K562 (cell line): Measurements from ENCODE around the gene RRM2. TPM values are rescaled to one million over a fixed set of nuclear protein-coding genes. Genes with fewer than 3 reads are reported as not detected.
A peak's percentile ranks its signal among the peaks of the same experiment; 100 is the strongest.

ENCODE experiments used
- ATAC-seq: fragments of 200-7000 bp; cut with Tn5 transposase; 3 replicates; pipeline ENCODE4 v1.9.1; 2020; ENCODE audit warnings: moderate library complexity
- BruUV-seq: library from RNA; stranded (reverse); fragments of 400-500 nt; replicated peaks from 2 replicates; lab custom pipeline; 2021; lab: Mats Ljungman, UMichigan
- CTCF ChIA-PET: fragments of 300-600 bp; formaldehyde crosslinking; extraction: SDS; loops from one replicate; lab custom pipeline; 2021; ENCODE audit warnings: low intra/inter-chr PET ratio; lab: Yijun Ruan, JAX
- POLR2A ChIA-PET: fragments of 300-600, 350-650 bp; sonication (Branson Sonifier 250); formaldehyde crosslinking; extraction: SDS; loops from one replicate; lab custom pipeline; 2021; ENCODE audit warnings: antibody characterized with exemption, inconsistent platforms; lab: Yijun Ruan, JAX
- DNase-seq, 4 experiments: peaks; one replicate each; pipeline versions ENCODE4 v3.0.0 to v3.0.0-alpha.2; 2011 to 2018; ENCODE audit warnings: low spot score in 3 of 4, mixed read lengths in 3 of 4; ENCODE audit errors: extremely low read depth in 1 of 4
- FAIRE-seq: peaks from 2 replicates; lab custom pipeline; 2011; peaks lifted over from hg19 to GRCh38; lab: Jason Lieb, UNC
- H2AFZ ChIP-seq: 2 replicates; pipeline ENCODE4 v1.6.0; 2011; ENCODE audit warnings: low read depth, low read length, control low read depth, inconsistent platforms
- H3K27ac ChIP-seq: fragments of 200-600 bp; 3 replicates; pipeline ENCODE4 v1.8.0; 2011; ENCODE audit warnings: low read depth, mild to moderate bottlenecking, control low read depth, inconsistent platforms, low read length, moderate library complexity, mixed read lengths; ENCODE audit errors: extremely low read depth
- H3K27me3 ChIP-seq, 2 experiments: fragments of 300-600 bp in 1 of 2; 2 replicates in 1 of 2; 3 replicates in 1 of 2; pipeline versions ENCODE4 v1.6.0 to v1.8.0; 2011; ENCODE audit warnings: inconsistent platforms in 2 of 2, low read length in 2 of 2, mild to moderate bottlenecking in 1 of 2, mixed read lengths in 1 of 2, moderate library complexity in 1 of 2; ENCODE audit not compliant: control insufficient read depth in 2 of 2, insufficient read depth in 2 of 2
- H3K36me3 ChIP-seq: fragments of 300-600 bp; 3 replicates; pipeline ENCODE4 v1.8.0; 2011; ENCODE audit warnings: mild to moderate bottlenecking, low read length, inconsistent platforms; ENCODE audit not compliant: control insufficient read depth, insufficient read depth
- H3K4me1 ChIP-seq, 2 experiments: fragments of 200-600 bp in 1 of 2; replicated peaks in 1 of 2; 2 replicates in 1 of 2; 3 replicates in 1 of 2; pipeline versions ENCODE4 v1.5.1 to v1.8.0; 2011; ENCODE audit warnings: inconsistent platforms in 2 of 2, low read length in 2 of 2, mild to moderate bottlenecking in 1 of 2, mixed read lengths in 1 of 2, moderate library complexity in 1 of 2; ENCODE audit not compliant: control insufficient read depth in 2 of 2, insufficient read depth in 2 of 2
- H3K4me2 ChIP-seq: 2 replicates; pipeline ENCODE4 v1.6.1; 2011; ENCODE audit warnings: low read length, control low read depth, inconsistent platforms, mixed read lengths; ENCODE audit not compliant: insufficient read depth
- H3K4me3 ChIP-seq: fragments of 200-600 bp; sonication (generic), shearing (Covaris generic); 2 replicates; pipeline ENCODE4 v1.5.1; 2016; ENCODE audit warnings: control low read depth, inconsistent platforms
- H3K79me2 ChIP-seq: fragments of 200-600 bp; 3 replicates; pipeline ENCODE4 v1.8.0; 2011; ENCODE audit warnings: low read length, inconsistent platforms; ENCODE audit not compliant: control insufficient read depth, insufficient read depth
- H3K9ac ChIP-seq, 2 experiments: 2 replicates each; pipeline versions ENCODE4 v1.6.0 to v1.6.1; 2011; ENCODE audit warnings: low read depth in 2 of 2, low read length in 2 of 2, control low read depth in 1 of 2, inconsistent platforms in 1 of 2, mild to moderate bottlenecking in 1 of 2, mixed read lengths in 1 of 2; ENCODE audit not compliant: insufficient read depth in 1 of 2
- H3K9me1 ChIP-seq: one replicate; pipeline ENCODE4 v1.6.0; 2011; ENCODE audit warnings: inconsistent platforms, mild to moderate bottlenecking, low read length, moderate library complexity; ENCODE audit not compliant: control insufficient read depth, insufficient read depth
- H3K9me3 ChIP-seq: replicated peaks from 2 replicates; pipeline ENCODE4 v1.5.1; 2011; ENCODE audit warnings: low read depth, low read length, inconsistent platforms; ENCODE audit not compliant: control insufficient read depth, insufficient read depth
- H4K20me1 ChIP-seq: replicated peaks from 2 replicates; pipeline ENCODE4 v1.6.1; 2011; ENCODE audit warnings: low read length, inconsistent platforms, mixed read lengths; ENCODE audit not compliant: control insufficient read depth, insufficient read depth
- GMEB1 ChIP-seq: fragments of 250-450 bp; sonication (Bioruptor Pico); IDR thresholded peaks from 2 replicates; pipeline ENCODE4 v1.4.0; 2020; ENCODE audit warnings: mild to moderate bottlenecking
- HLTF ChIP-seq: fragments of 450-650 bp; IDR thresholded peaks from 2 replicates; pipeline ENCODE4 v1.6.1; 2016
- HOXB6 ChIP-seq: fragments of 250-450 bp; sonication (Bioruptor Pico); IDR thresholded peaks from 2 replicates; pipeline ENCODE4 v1.5.1; 2022; ENCODE audit warnings: mild to moderate bottlenecking, borderline replicate concordance
- POLR2AphosphoS5 ChIP-seq: IDR thresholded peaks from 2 replicates; pipeline ENCODE4 v1.6.1; 2011; ENCODE audit warnings: mild to moderate bottlenecking, low read depth, low read length, moderate library complexity; ENCODE audit not compliant: control insufficient read depth, insufficient read depth
- POLR2B ChIP-seq: fragments of 450-650 bp; IDR thresholded peaks from 2 replicates; pipeline ENCODE4 v1.6.1; 2018; ENCODE audit warnings: low read depth; ENCODE audit not compliant: partially characterized antibody
- SIN3A ChIP-seq, 2 experiments: fragments of 150-350 bp in 1 of 2; IDR thresholded peaks; 2 replicates each; pipeline ENCODE4 v1.6.1; 2011 to 2016; ENCODE audit warnings: borderline replicate concordance in 2 of 2, low read depth in 2 of 2, low read length in 2 of 2, mild to moderate bottlenecking in 2 of 2, moderate library complexity in 2 of 2; ENCODE audit not compliant: control insufficient read depth in 1 of 2
- SUPT5H ChIP-seq: fragments of 450-650 bp; IDR thresholded peaks from 2 replicates; pipeline ENCODE4 v1.6.1; 2016
- TARDBP ChIP-seq: fragments of 450-650 bp; IDR thresholded peaks from 2 replicates; pipeline ENCODE4 v1.6.1; 2016
- XRCC4 ChIP-seq: IDR thresholded peaks from one replicate; pipeline ENCODE4 v1.6.1; 2011; ENCODE audit not compliant: insufficient read depth, insufficient read length; ENCODE audit errors: extremely low read depth
- ZBED1 ChIP-seq: IDR thresholded peaks from 2 replicates; pipeline ENCODE4 v1.6.1; 2014
- ZBTB8A ChIP-seq: fragments of 450-650 bp; IDR thresholded peaks from 2 replicates; pipeline ENCODE4 v1.6.1; 2018; ENCODE audit warnings: mild to moderate bottlenecking, moderate library complexity; ENCODE audit not compliant: partially characterized antibody
- ZNF324 ChIP-seq: fragments of 250-450 bp; sonication (Bioruptor Pico); IDR thresholded peaks from 2 replicates; pipeline ENCODE4 v1.4.0; 2020; ENCODE audit warnings: mild to moderate bottlenecking
- WGBS: fragments of 100-300 bp; shearing (Covaris generic); methylation state at CpG from one replicate; pipeline ENCODE4 v1.1.6; 2016; ENCODE audit warnings: low coverage, mixed read lengths; ENCODE audit not compliant: insufficient coverage; ENCODE audit errors: missing lambda C conversion rate; 5-methylcytosine and 5-hydroxymethylcytosine counted together
- in situ Hi-C: fragments of 300-500 bp; cut with MboI; formaldehyde crosslinking; loops from 4 replicates; pipeline ENCODE4 v1.15.0; 2018; ENCODE audit warnings: inconsistent platforms, mixed read lengths
- intact Hi-C: fragments of 100-400 bp; cut with micrococcal nuclease; formaldehyde crosslinking; loops from 2 replicates; pipeline ENCODE4 v1.14.2; 2022
- polyA plus RNA-seq, 8 experiments: library from polyadenylated mRNA; depleted of rRNA in 4 of 8; stranded (reverse) in 5 of 8; unstranded in 3 of 8; fragments of >200 nt; fragmentation: Nextera tagmentation in 2 of 8; fragmentation: Illumina TruSeq in 1 of 8; extraction: Ambion mirVana in 2 of 8; extraction: Trizol in 1 of 8; gene quantifications; 2 replicates each; pipeline versions ENCODE4 v1.2.1 to v1.2.3, GENCODE V29; 2011 to 2014; ENCODE audit warnings: inconsistent platforms in 1 of 8, missing spikeins in 1 of 8
- total RNA-seq, 7 experiments: library from RNA; depleted of rRNA in 6 of 7; stranded (reverse); fragments of >200 nt in 6 of 7; fragmentation: Illumina TruSeq in 2 of 7; extraction: Trizol in 2 of 7; gene quantifications; 2 replicates each; pipeline versions ENCODE4 v1.2.1 to v1.2.3, GENCODE V29; 2011 to 2021; ENCODE audit warnings: low replicate concordance in 1 of 7

RRM2 gene
- total and polyA plus RNA-seq, 9 of the 15 experiments (the other 6 are each of a cell fraction or from before 2014, with no cell fraction given), result 50.1 to 244 (median 128) TPM

- no peaks in the 10 kb centered on the region for H3K27me3 ChIP-seq
- 86% methylated on average over 3 of the region's 3 CpGs for WGBS
- no peak overlapping the region for H3K27ac ChIP-seq
- no peak for ATAC-seq
- peaks cover 47% of the 10 kb centered on the region for H3K79me2 ChIP-seq
- intact Hi-C loops (no loop called here), in situ Hi-C loops (no loop called here)
- H3K4me3 ChIP-seq, result no peak overlapping the region
- peak overlapping the region; percentile 15; the same call in 1 of the 2 replicates for H3K4me2 ChIP-seq
- peak; percentile 52; the same call in 1 of the 2 replicates for TF ChIP-seq ZBED1
- no peak for TF ChIP-seq TARDBP
- TF ChIP-seq, all 486 proteins: peak for 1
- CTCF ChIA-PET, result no interaction called here
- Histone ChIP-seq H3K4me1 (peaks cover 4 to 33% of the 10 kb centered on the region in 2 experiments; a peak in 4 of 5 replicates), H2AFZ (no peak overlapping the region), H3K9me3 (no peaks in the 10 kb centered on the region), H4K20me1 (peaks cover 13% of the 10 kb centered on the region; the same call in 1 of the 2 replicates), H3K9me1 (no peaks in the 10 kb centered on the region), H3K9ac (no peak overlapping the region), H3K36me3 (peaks cover 92% of the 10 kb centered on the region)
- DNase-seq, result peak in 1 of 4 experiments; percentile 1
- no peak for FAIRE-seq
- POLR2A ChIA-PET, result interaction anchor here (0.6 to 2.0 kb wide), 9 partner anchors 10 to 525 kb away, joined by 3 to 7 read pairs (median 3); no protein-coding TSS in a partner anchor
- no TSS peak for BruUV-seq
Measured at GRCh38 chr2:10129490-10129889, 7.0 kb downstream of the RRM2 start.

GRCh38 chr2:10132043-10132575 is 9.6 kb downstream of the RRM2 start:
- FAIRE-seq, result peak; percentile 54
- TF ChIP-seq SIN3A (IDR thresholded peaks at IDR 0.05; ENCODE audit: borderline replicate concordance in 2 of 2, control insufficient read depth in 1 of 2, low read depth in 2 of 2, low read length in 2 of 2) (peak in 1 of 2 experiments; percentile 26; a peak in 1 of 4 replicates), POLR2AphosphoS5 (peak; percentile 56; the same call in 1 of the 2 replicates), SUPT5H (peak; percentile 56; the same call in 1 of the 2 replicates), HOXB6 (CRISPR knock-in tag) (no peak), POLR2B (peak; percentile 53), GMEB1 (no peak), HLTF (no peak), ZBTB8A (no peak), XRCC4 (no peak), ZNF324 (CRISPR knock-in tag) (no peak)

More at GRCh38 chr2:10132043-10132575, 9.6 kb downstream of the RRM2 start:
- H2AFZ ChIP-seq, result no peak overlapping the region
- H3K36me3 ChIP-seq, result peaks cover 72% of the 10 kb centered on the region
- in situ Hi-C loops, result no loop called here
- H4K20me1 ChIP-seq, result peaks cover 13% of the 10 kb centered on the region
- no peak overlapping the region for H3K9ac ChIP-seq
- H3K4me2 ChIP-seq, result no peak overlapping the region; the same call in 1 of the 2 replicates
- intact Hi-C loops, result no loop called here
- no peaks in the 10 kb centered on the region for H3K27me3 ChIP-seq
- H3K9me1 ChIP-seq, result peaks cover 5% of the 10 kb centered on the region
- WGBS, result 79% methylated on average over 7 of the region's 7 CpGs
- BruUV-seq, result no TSS peak
- ChIA-PET CTCF (no interaction called here), POLR2A (interaction anchor here (0.6 to 5.3 kb wide), 14 partner anchors 7 to 316 kb away, joined by 3 to 44 read pairs (median 4); partner anchors contain the start of genes ODC1 and RRM2)
- peaks cover 22% of the 10 kb centered on the region; the same call in 2 of the 3 replicates for H3K79me2 ChIP-seq
- ATAC-seq (no peak), DNase-seq (peak in 1 of 4 experiments; percentile 12)
- H3K4me1 ChIP-seq, result peaks cover 15 to 36% of the 10 kb centered on the region in 2 experiments; a peak in 4 of 5 replicates
- no peak overlapping the region for H3K4me3 ChIP-seq
- H3K27ac ChIP-seq, result no peak overlapping the region
- no peaks in the 10 kb centered on the region for H3K9me3 ChIP-seq
